Skeletal muscle cell (primary cell): ENCODE results near the gene GABPB2.

Experiments
- DNase-seq: peaks from one replicate; pipeline ENCODE4 v3.0.0-alpha.2; 2010; ENCODE audit warnings: low read depth
- H3K4me3 ChIP-seq: 2 replicates; pipeline ENCODE4 v1.5.1; 2011; ENCODE audit warnings: low read depth, mild to moderate bottlenecking, control low read depth, low read length, moderate library complexity

The GABPB2 gene

GRCh38 chr1:151130987-151131586 is 60.5 kb downstream of the GABPB2 start:
- peak overlapping the region; percentile 35 for H3K4me3 ChIP-seq
- peak; percentile 50 for DNase-seq

DNA sequence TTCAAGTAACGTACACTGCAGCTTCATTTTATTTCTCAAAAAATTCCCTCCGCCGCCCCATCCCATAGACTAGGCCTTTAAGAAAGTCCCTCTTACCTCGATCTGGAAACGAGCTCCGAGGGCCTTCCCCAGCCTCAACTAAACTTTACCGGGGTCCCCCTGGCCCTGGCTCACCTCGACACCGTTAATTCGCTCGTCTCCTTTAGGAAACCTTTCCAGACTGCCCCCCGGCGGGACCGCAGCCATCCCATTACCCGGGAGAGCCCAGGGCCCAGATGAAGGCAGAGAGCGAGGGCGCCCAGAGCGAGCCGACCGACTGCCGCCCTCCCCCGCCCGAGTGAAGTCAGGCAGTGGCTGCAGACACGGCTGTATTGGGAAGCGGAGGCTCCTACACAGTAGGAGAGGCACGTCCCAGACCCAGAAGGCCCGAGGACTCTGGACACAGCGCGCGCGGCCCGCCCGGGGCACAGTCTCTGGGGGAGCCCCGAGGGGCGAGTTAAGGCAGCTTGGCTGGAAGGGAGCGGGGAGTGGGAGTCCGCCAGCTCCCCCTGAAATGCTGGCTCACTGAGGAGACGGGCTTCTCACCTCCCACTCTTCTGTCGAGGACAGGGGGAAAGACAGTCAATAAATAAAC is 61.3 kb downstream of the GABPB2 start:
- no peak for DNase-seq
- peak overlapping the region; percentile 35 for H3K4me3 ChIP-seq

- DNase-seq: no peak
- no peak overlapping the region for H3K4me3 ChIP-seq
These were observed 61.9 kb downstream of the GABPB2 start for GRCh38 chr1:151132335-151133017.

- no peak for DNase-seq
- H3K4me3 ChIP-seq: no peak overlapping the region
These were observed 62.7 kb downstream of the GABPB2 start for GRCh38 chr1:151133018-151133806.

DNA sequence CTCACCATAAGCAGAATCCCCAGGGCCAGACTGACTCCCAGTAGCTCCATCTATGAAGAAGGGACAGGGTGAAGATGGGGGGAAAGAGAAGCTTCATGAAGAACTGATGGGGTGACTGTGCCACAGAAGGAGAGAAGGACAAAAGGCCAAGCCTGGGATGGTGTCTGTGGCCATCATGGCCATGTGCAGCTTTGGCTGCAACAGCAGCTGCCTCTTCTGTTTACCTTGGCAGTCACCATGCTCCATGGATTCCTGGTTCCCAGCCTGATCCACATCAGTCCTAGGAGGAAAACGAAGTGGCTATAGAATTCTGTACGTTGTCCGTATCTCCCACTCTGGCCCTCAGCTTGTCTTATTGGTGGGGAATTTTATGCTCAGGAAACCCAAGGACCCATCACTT is 63.8 kb downstream of the GABPB2 start:
- no peak for DNase-seq
- no peak overlapping the region for H3K4me3 ChIP-seq

GRCh38 chr1:151134991-151135390 is 64.4 kb downstream of the GABPB2 start:
- H3K4me3 ChIP-seq: no peak overlapping the region
- DNase-seq: no peak

DNA sequence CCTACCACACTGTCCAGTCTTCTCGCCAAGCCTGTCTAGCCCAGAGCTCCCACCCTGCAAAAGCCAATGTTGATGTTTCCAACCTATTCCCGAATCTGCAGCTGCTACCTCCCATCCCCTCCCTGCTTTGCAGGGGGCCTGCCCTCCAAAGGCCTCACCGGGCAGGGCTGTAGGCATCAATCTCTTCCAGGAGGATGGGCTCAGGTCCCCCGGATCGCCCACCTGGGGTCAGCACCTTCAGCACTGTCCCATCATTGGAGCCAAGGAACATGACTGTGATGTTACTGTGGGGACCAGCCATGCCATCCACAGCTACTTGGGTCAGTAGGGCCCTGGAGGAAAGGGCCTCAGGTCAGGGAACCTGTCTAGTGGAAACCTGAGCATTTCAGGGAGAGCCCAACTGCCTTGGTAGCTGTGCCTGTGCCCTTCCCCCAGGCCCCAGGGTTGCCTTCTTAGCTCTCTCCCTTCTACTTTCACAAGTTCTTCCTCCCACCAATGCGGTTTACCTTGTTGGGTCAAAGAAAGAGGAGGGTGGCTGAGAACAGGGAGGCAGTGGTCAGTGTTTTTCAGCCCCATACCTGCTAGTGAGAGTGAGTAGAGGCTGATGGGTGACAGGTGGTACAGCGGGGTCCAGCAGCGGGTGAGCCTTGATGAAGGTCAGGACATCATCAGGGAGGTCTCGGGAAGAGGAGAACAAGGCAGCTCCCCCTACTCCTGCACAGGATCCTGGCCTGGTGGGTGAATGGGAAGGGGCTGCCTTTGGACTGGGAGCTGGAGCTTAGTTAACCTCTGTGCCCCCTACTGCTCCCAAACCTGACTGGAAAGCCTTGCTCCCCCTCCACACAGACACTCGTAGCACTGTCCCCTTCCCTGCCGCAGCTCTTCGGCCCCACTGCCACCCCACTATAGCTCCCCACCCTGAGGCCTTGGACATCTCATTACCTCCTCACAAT is 65.1 kb downstream of the GABPB2 start:
- no peak for DNase-seq
- H3K4me3 ChIP-seq: no peak overlapping the region

DNA sequence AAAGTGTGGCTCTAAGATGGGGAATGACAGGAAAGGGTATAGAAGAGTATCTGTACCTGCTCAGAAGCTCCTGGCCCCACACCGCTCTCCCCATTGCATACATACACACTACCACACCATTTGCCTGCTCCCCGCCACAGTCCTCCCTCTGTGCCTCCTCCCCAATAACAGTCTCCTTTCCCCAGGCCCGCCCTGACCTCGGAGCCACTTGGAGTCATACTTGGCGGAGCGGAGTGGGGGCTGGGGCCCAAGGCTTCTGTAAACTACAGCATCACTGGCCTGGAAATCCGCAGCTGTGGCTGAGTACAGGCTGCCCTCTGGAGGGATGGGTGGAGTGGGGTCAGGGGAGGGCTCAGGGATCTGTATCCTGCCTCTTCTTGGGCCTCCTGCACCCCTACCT is 67.2 kb downstream of the GABPB2 start:
- H3K4me3 ChIP-seq: no peak overlapping the region
- no peak for DNase-seq

DNA sequence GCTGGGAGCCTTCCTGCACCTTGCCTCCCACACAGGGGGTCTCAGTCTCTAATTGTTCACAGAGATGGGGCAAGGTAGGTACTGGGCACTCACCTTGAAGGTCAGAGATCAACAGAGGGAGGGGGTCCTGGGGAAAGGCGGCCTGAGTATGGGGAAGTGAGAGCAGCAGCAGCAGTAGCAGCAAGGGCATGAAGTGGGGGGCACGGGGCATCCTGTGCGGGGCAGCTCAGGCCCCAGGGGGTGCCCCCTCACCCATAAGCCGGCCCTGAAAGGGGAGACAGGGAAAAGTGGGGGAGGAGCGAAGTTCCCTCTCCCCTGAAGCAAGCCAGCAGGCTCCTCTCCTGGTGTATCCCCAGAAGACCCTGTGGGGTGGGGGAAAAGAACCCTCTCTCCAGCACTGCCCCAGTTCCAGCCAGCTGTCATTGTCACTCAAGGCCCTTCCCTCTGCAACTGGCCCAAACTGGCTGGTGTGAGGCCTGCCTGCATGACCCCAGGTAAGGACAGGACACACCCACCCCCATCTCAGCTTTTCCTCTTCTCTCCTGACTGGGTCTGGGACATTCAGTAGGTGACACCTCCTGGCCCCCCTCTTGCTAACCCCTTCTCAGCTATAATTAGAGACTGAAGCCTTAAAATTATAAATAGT is 72.0 kb downstream of the GABPB2 start:
- H3K4me3 ChIP-seq: no peak overlapping the region
- no peak for DNase-seq

DNA sequence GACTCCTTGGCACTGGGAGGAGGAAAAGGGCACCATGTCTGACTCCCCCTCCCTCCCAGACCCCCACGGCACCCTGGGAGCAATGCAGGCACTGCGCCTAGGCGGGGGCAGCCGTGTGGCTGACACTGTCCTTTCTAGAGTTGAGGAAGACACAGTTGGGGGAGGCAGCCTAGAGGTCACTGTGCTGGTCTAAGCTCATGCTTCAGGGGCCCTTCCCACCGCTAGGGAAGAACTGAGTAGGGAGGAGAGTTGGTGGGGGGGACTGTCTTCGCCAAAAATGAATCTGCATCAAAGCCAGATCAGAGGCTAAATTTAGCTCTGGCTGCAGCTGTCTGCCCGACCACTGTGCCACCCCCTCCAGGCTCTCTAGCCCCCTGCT is 72.5 kb downstream of the GABPB2 start:
- no peak for DNase-seq
- H3K4me3 ChIP-seq: no peak overlapping the region

GRCh38 chr1:151143986-151144385 is 73.4 kb downstream of the GABPB2 start:
- no peak for DNase-seq

DNA sequence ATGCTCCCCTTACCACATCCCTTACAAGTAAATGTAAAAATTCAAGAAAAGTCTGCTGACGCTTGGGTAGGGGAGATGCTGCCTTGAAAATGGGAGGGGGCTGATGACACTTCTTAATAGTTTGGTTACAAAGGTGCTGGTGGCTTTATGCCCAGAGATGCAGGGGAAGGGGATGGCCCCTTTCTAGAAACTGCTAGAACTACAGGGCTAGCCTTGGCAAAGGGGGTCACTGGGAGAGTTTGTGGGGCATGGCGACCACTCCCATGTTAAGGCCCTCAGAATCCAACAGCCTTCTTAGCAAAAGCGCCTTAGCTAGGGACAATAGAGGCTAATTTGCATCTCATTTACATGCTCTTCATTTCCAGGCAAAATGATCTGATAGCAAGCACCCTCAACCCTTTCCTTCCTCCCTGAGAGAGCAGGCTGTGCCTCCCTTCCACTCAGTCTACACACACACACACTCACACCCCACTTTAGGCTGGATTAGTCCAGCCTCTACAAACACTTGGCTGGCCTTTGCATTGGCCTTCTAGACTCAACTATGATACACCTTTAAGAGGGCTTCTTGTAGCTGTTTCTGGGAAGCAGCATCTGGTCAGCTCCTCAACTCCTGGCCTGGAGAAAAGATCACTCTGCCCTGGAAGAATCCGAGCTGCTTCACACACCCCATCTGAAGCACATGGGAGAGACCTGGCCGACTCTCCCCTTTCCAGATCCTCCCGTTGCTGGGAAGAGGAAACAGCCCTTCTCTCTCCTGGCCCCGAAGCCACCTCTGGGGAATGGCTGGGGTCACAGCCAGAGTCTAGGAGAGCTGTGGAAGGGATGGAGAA is 74.1 kb downstream of the GABPB2 start:
- H3K4me3 ChIP-seq: no peak overlapping the region
- DNase-seq: no peak

More at GRCh38 chr1:151143986-151144385, 73.4 kb downstream of the GABPB2 start:
- no peak overlapping the region for H3K4me3 ChIP-seq

DNA sequence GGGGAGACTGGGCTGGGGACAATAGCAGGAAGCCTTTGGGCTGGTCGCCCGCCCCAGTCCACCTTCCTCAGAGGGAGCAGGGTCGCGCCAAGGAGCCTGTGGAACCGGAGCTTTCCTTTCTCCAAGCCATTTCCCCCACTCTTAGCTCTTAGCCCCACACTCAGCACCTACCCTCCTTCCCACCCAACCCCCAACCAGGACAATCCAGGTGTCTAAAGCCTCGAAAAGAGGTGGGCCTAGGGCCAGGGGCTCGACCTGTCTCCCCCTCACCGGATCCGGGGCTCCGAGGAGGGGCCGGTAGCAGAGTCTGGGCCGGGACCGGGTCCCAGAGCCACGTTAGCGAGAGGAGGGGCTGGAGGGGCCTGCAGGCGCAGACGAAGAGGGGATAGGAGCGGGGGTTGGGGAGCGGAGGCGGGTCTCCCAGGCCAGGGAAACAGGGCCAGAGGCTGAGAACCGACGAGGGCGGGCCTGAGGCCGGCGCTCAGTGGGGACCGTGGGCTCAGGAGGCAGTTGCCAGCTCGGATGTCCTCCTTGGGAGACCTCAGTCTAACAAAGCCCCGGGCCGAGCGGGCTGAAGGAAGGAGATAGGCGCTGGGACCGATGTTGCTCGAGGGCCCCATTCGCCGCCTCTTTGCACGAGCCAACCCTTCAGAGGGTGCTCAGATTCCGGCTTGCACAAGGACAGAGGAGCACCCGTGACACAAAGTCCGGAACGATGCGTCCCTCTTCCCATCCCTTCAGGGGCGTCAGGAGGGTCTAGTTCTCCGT is 74.9 kb downstream of the GABPB2 start:
- DNase-seq: no peak
- H3K4me3 ChIP-seq: peak overlapping the region; percentile 68

- H3K4me3 ChIP-seq: peak overlapping the region; percentile 68
- DNase-seq: no peak
These were observed 75.5 kb downstream of the GABPB2 start for GRCh38 chr1:151146072-151146411.

DNA sequence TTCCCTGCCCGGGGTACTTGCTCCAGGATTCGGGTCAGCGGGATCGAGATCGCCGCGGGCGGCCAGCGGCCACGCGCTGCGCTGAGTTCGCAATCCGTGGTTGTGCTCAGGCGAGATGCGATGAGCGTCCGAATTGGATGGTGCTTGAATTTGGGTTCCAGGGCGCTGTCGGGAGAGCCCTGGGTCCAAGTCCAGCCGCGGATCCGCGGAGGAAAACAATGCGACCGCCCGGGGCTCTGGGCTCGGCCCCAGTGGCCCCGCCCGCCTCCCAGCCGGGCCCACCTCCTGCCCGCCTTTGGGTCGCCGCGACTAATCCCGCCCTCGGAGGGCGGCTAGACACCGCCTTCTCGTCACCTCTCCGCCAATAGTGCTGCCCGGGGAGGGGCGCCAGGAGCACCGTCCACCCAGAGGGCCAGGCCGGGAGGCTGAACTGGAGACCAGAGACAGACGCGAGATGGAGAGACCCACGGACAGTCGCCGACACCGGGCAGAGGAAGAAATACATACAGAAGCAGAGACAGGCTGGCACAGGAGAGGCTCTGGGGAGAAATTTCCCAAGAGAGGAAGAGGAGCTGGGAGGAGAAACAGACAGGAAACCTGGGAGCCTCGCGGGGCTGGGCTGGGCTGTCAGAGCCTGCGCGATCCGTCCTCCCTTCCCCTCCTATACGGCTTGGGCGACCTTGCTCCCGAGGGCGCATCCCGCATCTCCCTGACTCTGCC is 76.0 kb downstream of the GABPB2 start, which contains the start of gene SEMA6C:
TSS of gene SEMA6C (minus strand) at position 220 of the 720 bp plus-strand sequence. CDS start 4,010 bp downstream, outside the sequence.
- DNase-seq: peak; percentile 69
- H3K4me3 ChIP-seq: peak within 1 kb of the TSS; percentile 68

DNA sequence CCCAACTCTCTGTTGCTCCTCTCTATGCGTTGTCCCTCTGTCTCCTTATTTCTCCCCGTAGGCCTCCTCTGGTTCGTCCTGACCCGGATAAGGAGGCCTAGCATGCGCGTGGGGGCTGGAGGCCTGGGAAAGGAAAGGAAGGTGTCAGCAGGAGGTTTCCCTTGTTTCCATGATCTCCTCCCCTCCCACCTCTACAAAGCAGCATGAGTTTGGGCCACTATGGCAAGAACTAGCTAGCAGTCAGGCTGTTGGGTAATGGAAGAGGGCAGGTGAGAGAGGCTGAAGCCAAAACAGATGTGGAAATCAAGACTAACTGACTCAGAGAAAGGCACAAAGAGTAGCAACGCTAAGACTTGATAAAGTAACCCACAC is 76.6 kb downstream of the GABPB2 start:
- peak overlapping the region; percentile 68 for H3K4me3 ChIP-seq
- DNase-seq: no peak

- H3K4me3 ChIP-seq: no peak overlapping the region
- DNase-seq: no peak
These were observed 77.1 kb downstream of the GABPB2 start for GRCh38 chr1:151147665-151148064.
